ENCODE results near the gene PAQR5.
"Not testable (repeated sequence)": the region's sequence is repeated elsewhere in the genome, so short reads cannot be mapped to it uniquely, and the experiment has no call there.

The PAQR5 gene

DNA sequence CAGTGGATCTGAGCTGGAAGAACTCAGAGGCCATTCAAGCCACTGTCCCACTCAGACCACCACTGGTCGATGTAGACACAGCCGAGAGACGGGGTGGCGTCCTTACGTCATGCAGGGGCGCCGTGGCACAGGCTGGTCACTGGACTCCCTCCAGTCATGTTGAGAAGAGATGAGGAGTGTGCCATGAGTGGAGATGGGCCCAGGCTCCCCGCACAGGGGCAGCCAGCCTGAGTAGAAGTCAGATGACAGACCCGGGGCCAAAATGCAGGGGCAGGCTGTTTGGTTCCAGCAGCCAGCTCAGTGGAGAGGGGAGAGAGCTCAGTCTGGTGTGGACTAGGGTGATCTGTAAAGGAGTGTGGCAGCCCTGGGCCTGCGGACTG lies 82.0 kb downstream of the PAQR5 start:
- Histone ChIP-seq H3K27ac (ENCODE audit: low read depth, low read length) (no peak overlapping the region), H3K4me1 (ENCODE audit: control insufficient read depth, insufficient read depth, low read length) (peaks cover 4% of the 10 kb centered on the region), H3K27me3 (ENCODE audit: control insufficient read depth, insufficient read depth, low read length) (no peaks in the 10 kb centered on the region), H3K9ac (ENCODE audit: low read length) (no peak overlapping the region), H3K36me3 (ENCODE audit: control insufficient read depth, insufficient read depth, low read length) (no peaks in the 10 kb centered on the region), H3K4me3 (ENCODE audit: low read depth, low read length) (no peak overlapping the region), H3K9me3 (ENCODE audit: control insufficient read depth, insufficient read depth, low read depth, low read length) (no peaks in the 10 kb centered on the region)

DNA sequence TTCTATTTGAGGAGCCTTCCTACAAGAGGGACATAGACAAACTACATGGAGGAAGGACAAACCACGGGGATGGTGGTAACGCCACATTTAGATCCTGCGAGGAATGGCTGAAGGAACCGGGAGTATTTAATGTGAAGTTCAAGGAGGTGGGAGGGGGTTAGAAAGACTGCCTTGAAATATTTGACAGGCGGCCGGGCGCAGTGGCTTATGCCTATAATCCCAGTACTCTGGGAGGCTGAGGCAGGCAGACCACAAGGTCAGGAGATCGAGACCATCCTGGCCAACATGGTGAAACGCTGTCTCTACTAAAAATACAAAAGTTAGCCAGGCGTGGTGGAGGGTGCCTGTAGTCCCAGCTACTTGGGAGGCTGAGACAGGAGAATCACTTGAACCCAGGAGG lies 83.5 kb downstream of the PAQR5 start:
- H3K9ac ChIP-seq (ENCODE audit: low read length); H3K27me3 ChIP-seq (ENCODE audit: control insufficient read depth, insufficient read depth, low read length); H3K4me1 ChIP-seq (ENCODE audit: control insufficient read depth, insufficient read depth, low read length); H3K9me3 ChIP-seq (ENCODE audit: control insufficient read depth, insufficient read depth, low read depth, low read length); H3K27ac ChIP-seq (ENCODE audit: low read depth, low read length); H3K36me3 ChIP-seq (ENCODE audit: control insufficient read depth, insufficient read depth, low read length); H3K4me3 ChIP-seq (ENCODE audit: low read depth, low read length): not testable (repeated sequence)

DNA sequence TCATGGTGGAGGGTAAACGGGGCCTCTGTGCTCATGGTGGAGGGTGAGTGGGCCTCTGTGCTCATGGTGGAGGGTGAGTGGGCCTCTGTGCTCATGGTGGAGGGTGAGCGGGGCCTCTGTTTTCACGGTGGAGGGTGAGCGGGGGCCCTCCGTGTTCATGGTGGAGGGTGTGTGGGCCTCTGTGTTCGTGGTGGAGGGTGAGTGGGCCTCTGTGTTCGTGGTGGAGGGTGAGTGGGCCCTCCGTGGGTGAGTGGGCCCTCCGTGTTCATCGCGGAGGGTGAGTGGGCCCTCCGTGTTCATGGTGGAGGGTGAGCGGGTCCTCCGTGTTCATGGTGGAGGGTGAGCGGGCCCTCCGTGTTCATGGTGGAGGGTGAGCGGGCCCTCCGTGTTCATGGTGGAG lies 85.4 kb downstream of the PAQR5 start:
- H3K9ac ChIP-seq (ENCODE audit: low read length); H3K27ac ChIP-seq (ENCODE audit: low read depth, low read length); H3K4me3 ChIP-seq (ENCODE audit: low read depth, low read length); H3K27me3 ChIP-seq (ENCODE audit: control insufficient read depth, insufficient read depth, low read length); H3K36me3 ChIP-seq (ENCODE audit: control insufficient read depth, insufficient read depth, low read length); H3K9me3 ChIP-seq (ENCODE audit: control insufficient read depth, insufficient read depth, low read depth, low read length): not testable (repeated sequence)
- peaks cover 11% of the 10 kb centered on the region for H3K4me1 ChIP-seq (ENCODE audit: control insufficient read depth, insufficient read depth, low read length)

DNA sequence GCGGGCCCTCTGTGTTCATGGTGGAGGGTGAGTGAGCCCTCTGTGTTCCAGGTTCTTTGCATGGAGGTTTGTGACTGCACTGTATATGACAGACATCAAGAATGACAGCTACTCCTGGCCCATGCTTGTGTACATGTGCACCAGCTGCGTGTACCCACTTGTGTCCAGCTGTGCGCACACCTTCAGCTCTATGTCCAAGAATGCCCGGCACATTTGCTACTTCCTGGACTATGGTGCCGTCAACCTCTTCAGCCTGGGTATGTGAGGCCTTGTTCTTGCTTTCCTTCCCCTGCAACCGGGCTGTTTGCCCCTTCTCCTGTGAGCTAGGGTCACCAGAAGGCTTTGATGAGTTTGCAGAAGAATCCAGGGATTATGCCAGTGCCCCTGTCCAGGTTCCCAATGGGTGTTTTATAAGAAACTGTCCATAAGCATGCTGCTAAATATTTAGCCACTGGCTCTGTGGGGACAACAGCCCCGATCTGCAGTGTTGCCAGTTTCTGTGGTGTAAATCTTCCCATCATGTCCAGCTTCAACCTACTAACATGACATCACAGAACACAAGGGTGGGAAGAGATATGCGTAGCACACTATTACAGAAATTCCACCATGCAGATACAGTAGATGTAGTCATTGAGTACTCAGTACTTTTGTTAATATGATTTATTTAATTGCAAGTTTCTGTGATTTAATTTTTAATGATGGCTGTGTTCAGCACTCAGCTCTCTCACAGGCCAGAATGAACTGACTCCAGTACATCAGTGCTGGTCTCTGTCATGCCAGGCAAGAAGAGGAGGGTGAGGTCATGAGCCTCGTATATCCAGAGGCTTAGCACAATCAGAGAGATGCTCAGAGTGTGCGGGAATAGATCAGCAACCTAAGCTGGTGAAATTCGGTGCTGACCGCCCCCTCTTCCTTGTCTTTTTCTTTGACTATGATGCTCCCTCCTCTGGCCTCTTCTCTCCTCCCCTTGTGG lies 86.2 kb downstream of the PAQR5 start:
- Histone ChIP-seq H3K27ac (ENCODE audit: low read depth, low read length) (no peak overlapping the region), H3K9ac (ENCODE audit: low read length) (no peak overlapping the region), H3K4me3 (ENCODE audit: low read depth, low read length) (no peak overlapping the region), H3K4me1 (ENCODE audit: control insufficient read depth, insufficient read depth, low read length) (peaks cover 11% of the 10 kb centered on the region), H3K36me3 (ENCODE audit: control insufficient read depth, insufficient read depth, low read length) (no peaks in the 10 kb centered on the region), H3K9me3 (ENCODE audit: control insufficient read depth, insufficient read depth, low read depth, low read length) (no peaks in the 10 kb centered on the region), H3K27me3 (ENCODE audit: control insufficient read depth, insufficient read depth, low read length) (no peaks in the 10 kb centered on the region)

DNA sequence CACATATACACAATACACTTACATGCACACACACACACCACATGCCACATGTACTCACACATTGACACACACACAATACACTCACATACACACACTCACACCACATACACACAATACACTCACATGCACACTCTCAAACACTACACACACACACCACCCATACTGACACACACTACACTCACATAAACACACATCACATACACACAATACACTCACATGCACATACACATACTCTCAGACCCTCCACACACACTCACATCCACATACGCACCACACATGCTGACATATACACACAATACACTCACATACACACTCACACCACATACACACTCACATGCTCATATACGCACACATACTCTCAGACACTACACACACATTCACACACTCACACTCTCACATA lies 87.1 kb downstream of the PAQR5 start:
- H3K27me3 ChIP-seq (ENCODE audit: control insufficient read depth, insufficient read depth, low read length) = no peaks in the 10 kb centered on the region

DNA sequence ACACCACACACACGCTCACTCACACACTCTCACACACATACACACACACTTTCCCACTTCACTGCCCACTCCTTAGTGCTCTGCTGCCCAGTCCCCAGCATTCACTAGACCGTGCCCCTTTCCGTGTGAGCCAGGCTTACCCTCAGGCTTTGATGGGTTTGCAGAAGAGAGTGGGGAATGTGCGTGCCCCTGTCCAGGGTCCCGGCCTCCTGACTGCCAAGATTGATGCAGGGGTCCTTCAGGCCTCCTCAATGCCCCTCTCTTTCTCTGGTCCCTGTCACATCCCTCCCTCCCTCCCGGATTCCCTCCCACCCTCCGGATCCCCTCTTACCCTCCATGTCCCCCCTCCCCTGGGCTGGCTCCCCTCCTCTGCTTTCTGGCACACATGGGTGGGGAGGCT lies 87.6 kb downstream of the PAQR5 start:
- Histone ChIP-seq H3K27me3 (ENCODE audit: control insufficient read depth, insufficient read depth, low read length) (no peaks in the 10 kb centered on the region), H3K9ac (ENCODE audit: low read length) (no peak overlapping the region), H3K4me1 (ENCODE audit: control insufficient read depth, insufficient read depth, low read length) (peaks cover 7% of the 10 kb centered on the region; the same call in 1 of the 2 replicates), H3K4me3 (ENCODE audit: low read depth, low read length) (no peak overlapping the region), H3K36me3 (ENCODE audit: control insufficient read depth, insufficient read depth, low read length) (no peaks in the 10 kb centered on the region), H3K27ac (ENCODE audit: low read depth, low read length) (no peak overlapping the region), H3K9me3 (ENCODE audit: control insufficient read depth, insufficient read depth, low read depth, low read length) (no peaks in the 10 kb centered on the region)

More for the DNA sequence above, 87.1 kb downstream of the PAQR5 start:
- Histone ChIP-seq H3K9me3 (ENCODE audit: control insufficient read depth, insufficient read depth, low read depth, low read length) (no peaks in the 10 kb centered on the region), H3K4me3 (ENCODE audit: low read depth, low read length) (no peak overlapping the region), H3K4me1 (ENCODE audit: control insufficient read depth, insufficient read depth, low read length) (peaks cover 7% of the 10 kb centered on the region; the same call in 1 of the 2 replicates), H3K9ac (ENCODE audit: low read length) (no peak overlapping the region), H3K27ac (ENCODE audit: low read depth, low read length) (no peak overlapping the region), H3K36me3 (ENCODE audit: control insufficient read depth, insufficient read depth, low read length) (no peaks in the 10 kb centered on the region)

DNA sequence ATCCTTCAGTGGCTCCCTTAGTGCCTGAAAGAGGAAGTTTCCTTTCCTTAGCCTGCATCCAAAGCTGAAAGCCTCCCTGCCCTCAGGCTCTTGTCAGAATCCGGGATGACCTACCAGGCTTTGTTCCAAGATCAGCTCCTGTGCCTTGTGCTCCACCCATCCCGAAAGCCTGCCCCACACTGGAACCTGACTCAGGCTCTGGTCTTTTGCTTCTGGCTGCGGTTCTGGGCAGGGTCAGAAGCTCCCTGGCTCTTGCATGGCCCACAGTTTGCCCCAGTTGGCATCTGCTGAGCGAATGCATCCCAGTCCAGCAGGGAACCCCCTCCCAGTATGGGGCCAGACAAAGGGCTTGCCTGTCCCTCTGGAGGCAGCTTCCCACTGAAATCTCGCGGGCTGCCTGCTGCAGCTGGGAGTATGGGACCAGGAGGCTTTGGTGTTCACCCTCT lies 89.6 kb downstream of the PAQR5 start:
- no peak overlapping the region for H3K9ac ChIP-seq (ENCODE audit: low read length)
- no peak overlapping the region for H3K27ac ChIP-seq (ENCODE audit: low read depth, low read length)
- peaks cover 11% of the 10 kb centered on the region; the same call in 1 of the 2 replicates for H3K4me1 ChIP-seq (ENCODE audit: control insufficient read depth, insufficient read depth, low read length)
- no peaks in the 10 kb centered on the region for H3K9me3 ChIP-seq (ENCODE audit: control insufficient read depth, insufficient read depth, low read depth, low read length)
- no peaks in the 10 kb centered on the region for H3K27me3 ChIP-seq (ENCODE audit: control insufficient read depth, insufficient read depth, low read length)
- no peaks in the 10 kb centered on the region for H3K36me3 ChIP-seq (ENCODE audit: control insufficient read depth, insufficient read depth, low read length)
- no peak overlapping the region for H3K4me3 ChIP-seq (ENCODE audit: low read depth, low read length)

DNA sequence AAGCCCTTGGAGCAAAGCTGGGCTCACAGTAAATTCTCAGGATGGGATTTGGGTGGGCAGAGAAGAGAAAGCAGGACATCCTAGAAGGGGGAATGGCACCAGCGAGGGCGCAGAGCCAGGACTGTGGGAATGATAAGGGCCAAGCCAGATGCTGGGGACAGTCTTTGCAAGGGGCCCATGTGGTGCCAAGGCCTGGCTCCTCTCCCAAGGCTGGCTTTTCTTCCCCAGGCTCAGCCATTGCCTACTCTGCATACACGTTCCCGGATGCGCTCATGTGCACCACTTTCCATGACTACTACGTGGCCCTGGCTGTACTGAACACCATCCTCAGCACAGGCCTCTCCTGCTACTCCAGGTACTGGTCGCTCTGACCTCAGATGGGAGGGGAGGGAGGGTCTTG lies 90.7 kb downstream of the PAQR5 start:
- Histone ChIP-seq H3K9me3 (ENCODE audit: control insufficient read depth, insufficient read depth, low read depth, low read length) (no peaks in the 10 kb centered on the region), H3K27me3 (ENCODE audit: control insufficient read depth, insufficient read depth, low read length) (no peaks in the 10 kb centered on the region), H3K4me3 (ENCODE audit: low read depth, low read length) (no peak overlapping the region), H3K36me3 (ENCODE audit: control insufficient read depth, insufficient read depth, low read length) (no peaks in the 10 kb centered on the region), H3K9ac (ENCODE audit: low read length) (no peak overlapping the region), H3K4me1 (ENCODE audit: control insufficient read depth, insufficient read depth, low read length) (peaks cover 23% of the 10 kb centered on the region), H3K27ac (ENCODE audit: low read depth, low read length) (no peak overlapping the region)

DNA sequence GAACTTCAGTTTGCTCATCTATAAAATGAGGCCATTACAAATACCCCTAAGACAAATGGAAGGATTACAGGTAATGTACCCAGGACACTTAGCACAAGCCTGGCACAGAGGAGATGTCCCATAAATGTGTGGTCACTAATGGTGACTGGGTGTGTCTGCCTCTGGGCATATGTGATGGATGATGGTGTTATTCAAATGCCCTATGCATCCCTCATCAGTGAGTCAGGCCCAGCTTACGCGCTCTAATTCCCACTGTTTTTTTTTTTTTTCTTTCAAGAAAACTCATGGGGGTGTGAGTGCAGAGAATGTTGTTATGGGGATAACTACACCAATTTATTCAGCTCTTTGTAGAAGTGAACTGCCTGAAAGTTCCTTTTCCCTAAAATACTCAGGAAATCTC lies 91.9 kb downstream of the PAQR5 start:
- Histone ChIP-seq H3K9ac (ENCODE audit: low read length) (no peak overlapping the region), H3K36me3 (ENCODE audit: control insufficient read depth, insufficient read depth, low read length) (no peaks in the 10 kb centered on the region), H3K27ac (ENCODE audit: low read depth, low read length) (no peak overlapping the region), H3K27me3 (ENCODE audit: control insufficient read depth, insufficient read depth, low read length) (no peaks in the 10 kb centered on the region), H3K4me3 (ENCODE audit: low read depth, low read length) (no peak overlapping the region), H3K9me3 (ENCODE audit: control insufficient read depth, insufficient read depth, low read depth, low read length) (no peaks in the 10 kb centered on the region), H3K4me1 (ENCODE audit: control insufficient read depth, insufficient read depth, low read length) (peaks cover 26% of the 10 kb centered on the region)

DNA sequence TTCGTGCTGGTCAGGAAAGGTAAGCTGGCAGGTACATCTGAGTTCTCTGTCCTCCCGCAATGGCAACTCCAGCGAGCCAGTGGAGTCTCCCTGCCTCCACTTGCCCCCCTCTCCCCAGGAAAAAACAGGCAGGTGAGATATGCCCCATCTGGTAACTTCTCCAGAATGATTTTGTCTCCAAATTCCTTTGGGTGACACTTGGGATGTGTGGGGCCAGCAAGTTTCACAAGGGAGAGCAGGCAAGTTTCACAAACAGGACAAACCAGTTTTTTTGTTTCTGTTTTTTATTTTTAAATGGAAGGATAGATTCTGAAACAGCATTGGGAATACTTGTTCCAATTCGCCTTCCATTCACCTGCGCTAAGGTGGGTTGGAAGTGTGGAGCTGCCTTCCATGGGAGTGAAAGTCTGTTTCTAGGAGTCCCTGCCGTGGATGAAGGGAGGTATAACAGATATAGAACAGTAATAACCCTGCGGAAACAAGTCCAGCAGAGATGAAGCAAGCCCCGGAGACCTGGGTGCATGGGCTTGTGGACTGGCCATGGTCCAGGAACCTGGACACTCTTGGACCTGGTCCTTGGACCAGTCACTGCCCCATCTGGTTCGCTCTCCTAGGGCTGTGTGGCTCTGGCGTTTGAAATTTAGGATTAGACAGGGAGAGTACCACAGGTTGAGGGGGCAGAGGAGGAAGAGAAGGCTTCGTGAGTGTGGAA lies 92.5 kb downstream of the PAQR5 start:
- Histone ChIP-seq H3K27ac (ENCODE audit: low read depth, low read length) (no peak overlapping the region), H3K4me1 (ENCODE audit: control insufficient read depth, insufficient read depth, low read length) (peaks cover 26% of the 10 kb centered on the region), H3K9me3 (ENCODE audit: control insufficient read depth, insufficient read depth, low read depth, low read length) (no peaks in the 10 kb centered on the region), H3K27me3 (ENCODE audit: control insufficient read depth, insufficient read depth, low read length) (no peaks in the 10 kb centered on the region), H3K4me3 (ENCODE audit: low read depth, low read length) (no peak overlapping the region), H3K9ac (ENCODE audit: low read length) (no peak overlapping the region), H3K36me3 (ENCODE audit: control insufficient read depth, insufficient read depth, low read length) (no peaks in the 10 kb centered on the region)

DNA sequence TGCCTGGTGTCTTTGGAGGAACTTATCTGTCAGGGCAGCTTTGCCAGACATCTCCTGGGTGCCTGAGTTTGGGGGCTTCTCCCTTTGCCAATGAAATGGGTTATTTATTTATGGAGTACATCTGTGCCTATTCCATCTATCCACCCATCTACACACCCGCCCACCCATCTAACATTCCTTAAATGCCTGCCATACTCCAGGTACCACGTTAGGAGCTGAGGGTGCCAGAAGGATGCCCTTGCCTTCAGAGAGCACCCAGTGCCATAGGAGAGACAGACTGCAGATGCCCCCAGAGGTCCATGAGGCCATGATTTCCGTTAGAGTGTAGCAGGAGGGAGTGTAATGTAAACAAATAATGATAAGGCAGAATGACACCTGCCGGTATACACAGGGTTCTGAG lies 93.6 kb downstream of the PAQR5 start:
- no peaks in the 10 kb centered on the region for H3K9me3 ChIP-seq (ENCODE audit: control insufficient read depth, insufficient read depth, low read depth, low read length)
- no peak overlapping the region for H3K4me3 ChIP-seq (ENCODE audit: low read depth, low read length)
- no peaks in the 10 kb centered on the region for H3K36me3 ChIP-seq (ENCODE audit: control insufficient read depth, insufficient read depth, low read length)
- H3K27me3 ChIP-seq (ENCODE audit: control insufficient read depth, insufficient read depth, low read length) = no peaks in the 10 kb centered on the region
- no peak overlapping the region for H3K9ac ChIP-seq (ENCODE audit: low read length)
- H3K4me1 ChIP-seq (ENCODE audit: control insufficient read depth, insufficient read depth, low read length) = peaks cover 26% of the 10 kb centered on the region
- H3K27ac ChIP-seq (ENCODE audit: low read depth, low read length) = no peak overlapping the region

Data from HUES6 (cell line).